Measurements from ENCODE around the gene PIBF1. TPM values are rescaled to one million over a fixed set of nuclear protein-coding genes. Genes with fewer than 3 reads are reported as not detected.

PIBF1 gene
- total RNA-seq, 1 donor from 2014 or later: 20.3 TPM

- no peak for DNase-seq
- Mint-ChIP-seq H3K36me3 (ENCODE audit: unreplicated experiment) (no peaks in the 10 kb centered on the region), H3K9me3 (ENCODE audit: unreplicated experiment) (peaks cover 4% of the 10 kb centered on the region), H3K27me3 (ENCODE audit: unreplicated experiment) (peaks cover 19% of the 10 kb centered on the region), H3K4me3 (ENCODE audit: unreplicated experiment) (peak overlapping the region; percentile 90), H3K4me1 (ENCODE audit: low read depth, unreplicated experiment) (peaks cover 7% of the 10 kb centered on the region), H3K27ac (ENCODE audit: unreplicated experiment) (no peak overlapping the region)
- TF ChIP-seq CTCF (IDR thresholded peaks at IDR 0.05; ENCODE audit: partially characterized antibody, unreplicated experiment): no peak
Observed at GRCh38 chr13:73058432-73058735, 276.5 kb downstream of the PIBF1 start.

- no peak within 1 kb of the TSS for H3K27ac Mint-ChIP-seq (ENCODE audit: unreplicated experiment)
- H3K4me3 Mint-ChIP-seq (ENCODE audit: unreplicated experiment): peak within 1 kb of the TSS; percentile 90
- peaks cover 7% of the 10 kb centered on the region for H3K4me1 Mint-ChIP-seq (ENCODE audit: low read depth, unreplicated experiment)
- H3K9me3 Mint-ChIP-seq (ENCODE audit: unreplicated experiment): peaks cover 4% of the 10 kb centered on the region
- peak; percentile 97 for DNase-seq
- TF ChIP-seq CTCF (IDR thresholded peaks at IDR 0.05; ENCODE audit: partially characterized antibody, unreplicated experiment): no peak
- H3K27me3 Mint-ChIP-seq (ENCODE audit: unreplicated experiment): peaks cover 19% of the 10 kb centered on the region
- H3K36me3 Mint-ChIP-seq (ENCODE audit: unreplicated experiment): no peaks in the 10 kb centered on the region
Observed at GRCh38 chr13:73058736-73059459, 277.0 kb downstream of the PIBF1 start, which contains the start of gene KLF5. Gene KLF5, plus strand, starts transcription at chr13:73059005. Its CDS starts 323 bp downstream, at chr13:73059328.

GRCh38 chr13:73059460-73060250 is 277.7 kb downstream of the PIBF1 start:
- no peak overlapping the region for H3K27ac Mint-ChIP-seq (ENCODE audit: unreplicated experiment)
- no peaks in the 10 kb centered on the region for H3K36me3 Mint-ChIP-seq (ENCODE audit: unreplicated experiment)
- H3K9me3 Mint-ChIP-seq (ENCODE audit: unreplicated experiment): peaks cover 4% of the 10 kb centered on the region

DNA sequence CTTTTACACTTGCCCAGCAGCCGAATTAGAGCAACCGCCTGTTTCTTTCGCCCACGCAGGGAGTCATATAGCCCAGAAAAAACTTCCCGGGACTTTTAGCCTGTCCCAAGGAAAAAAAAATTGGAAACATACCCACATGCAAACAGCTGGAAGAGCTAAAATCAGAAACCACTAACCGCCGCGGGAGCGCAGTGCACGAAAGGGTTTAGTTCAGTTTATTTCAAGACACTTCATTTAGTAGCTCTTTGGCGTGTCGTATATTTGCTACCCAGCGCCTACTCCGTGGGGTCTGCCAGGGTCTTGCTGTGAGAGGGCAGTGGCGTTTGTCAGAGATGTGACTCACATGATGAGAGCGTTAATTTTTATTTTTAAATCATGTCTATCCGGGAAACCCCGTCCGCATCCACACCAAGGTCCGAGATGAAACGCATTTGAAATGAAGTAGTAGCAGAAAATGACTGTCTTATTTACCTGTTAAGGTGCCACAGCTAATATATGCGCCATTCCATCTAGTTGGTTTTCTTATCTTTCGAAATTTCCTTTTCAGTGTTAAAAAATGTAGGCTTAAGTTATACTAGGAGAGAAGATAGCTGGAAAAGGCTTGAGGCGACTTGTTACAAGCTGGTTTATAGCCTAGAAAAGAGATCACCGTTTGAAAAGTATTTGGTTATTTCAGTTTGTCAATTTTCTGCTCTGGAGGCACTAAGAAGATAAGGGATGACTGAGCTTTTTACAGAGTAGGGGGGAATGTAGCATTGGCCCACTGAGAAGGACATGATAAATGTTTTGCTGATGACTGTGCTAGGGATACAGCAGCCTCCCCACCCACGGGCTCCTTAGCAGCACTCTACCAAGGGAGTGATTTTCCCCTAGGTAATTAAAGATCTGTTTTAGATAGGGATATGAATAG is 278.6 kb downstream of the PIBF1 start:
- H3K9me3 Mint-ChIP-seq (ENCODE audit: unreplicated experiment): peaks cover 4% of the 10 kb centered on the region
- peaks cover 19% of the 10 kb centered on the region for H3K27me3 Mint-ChIP-seq (ENCODE audit: unreplicated experiment)
- peak overlapping the region; percentile 84 for H3K4me3 Mint-ChIP-seq (ENCODE audit: unreplicated experiment)
- TF ChIP-seq CTCF (IDR thresholded peaks at IDR 0.05; ENCODE audit: partially characterized antibody, unreplicated experiment): no peak
- no peak overlapping the region for H3K27ac Mint-ChIP-seq (ENCODE audit: unreplicated experiment)
- H3K4me1 Mint-ChIP-seq (ENCODE audit: low read depth, unreplicated experiment): peaks cover 7% of the 10 kb centered on the region
- no peak for DNase-seq
- H3K36me3 Mint-ChIP-seq (ENCODE audit: unreplicated experiment): no peaks in the 10 kb centered on the region

More at GRCh38 chr13:73059460-73060250, 277.7 kb downstream of the PIBF1 start:
- peak; percentile 57 for DNase-seq
- Mint-ChIP-seq H3K4me1 (ENCODE audit: low read depth, unreplicated experiment) (peaks cover 7% of the 10 kb centered on the region), H3K27me3 (ENCODE audit: unreplicated experiment) (peaks cover 19% of the 10 kb centered on the region), H3K4me3 (ENCODE audit: unreplicated experiment) (peak overlapping the region; percentile 84)
- TF ChIP-seq CTCF (IDR thresholded peaks at IDR 0.05; ENCODE audit: partially characterized antibody, unreplicated experiment): no peak

Measured in glutamatergic neuron (in vitro differentiated cells).